H9 (cell line): ENCODE data around the gene STXBP6. TPM values are rescaled to one million over a fixed set of nuclear protein-coding genes. Genes with fewer than 3 reads are reported as not detected.

ENCODE experiments used
- DNase-seq: peaks from one replicate; pipeline ENCODE4 v3.0.0-alpha.2; 2017
- H2AFZ ChIP-seq: one replicate; pipeline ENCODE4 v1.6.1; 2013; ENCODE audit warnings: mild to moderate bottlenecking, low read length, control low read depth, moderate library complexity
- H2AK5ac ChIP-seq: 2 replicates; pipeline ENCODE4 v1.6.1; 2013; ENCODE audit warnings: low read length, control low read depth, mixed read lengths; ENCODE audit not compliant: insufficient read length
- H2BK120ac ChIP-seq: one replicate; pipeline ENCODE4 v1.6.1; 2013; ENCODE audit warnings: low read depth, mild to moderate bottlenecking, low read length, control low read depth, inconsistent platforms; ENCODE audit not compliant: poor library complexity, severe bottlenecking
- H2BK12ac ChIP-seq: 2 replicates; pipeline ENCODE4 v1.6.1; 2013; ENCODE audit warnings: low read length, control low read depth, mixed read lengths, low read depth; ENCODE audit not compliant: insufficient read length
- H2BK15ac ChIP-seq: 2 replicates; pipeline ENCODE4 v1.6.1; 2013; ENCODE audit warnings: low read depth, low read length, control low read depth
- H2BK20ac ChIP-seq: one replicate; pipeline ENCODE4 v1.6.1; 2013; ENCODE audit warnings: low read depth, mild to moderate bottlenecking, low read length, control low read depth, inconsistent platforms; ENCODE audit not compliant: poor library complexity, severe bottlenecking
- H2BK5ac ChIP-seq: 2 replicates; pipeline ENCODE4 v1.6.1; 2013; ENCODE audit warnings: low read length, control low read depth, mixed read lengths; ENCODE audit not compliant: insufficient read length
- H3K14ac ChIP-seq: 2 replicates; pipeline ENCODE4 v1.6.1; 2013; ENCODE audit warnings: low read length, control low read depth; ENCODE audit not compliant: insufficient read depth
- H3K18ac ChIP-seq: 2 replicates; pipeline ENCODE4 v1.6.1; 2013; ENCODE audit warnings: low read depth, mild to moderate bottlenecking, mixed read lengths, low read length, control low read depth; ENCODE audit not compliant: insufficient read length
- H3K23ac ChIP-seq: 2 replicates; pipeline ENCODE4 v1.6.1; 2013; ENCODE audit warnings: low read length, control low read depth, mixed read lengths, low read depth; ENCODE audit not compliant: insufficient read length
- H3K23me2 ChIP-seq: 2 replicates; pipeline ENCODE4 v1.6.1; 2013; ENCODE audit warnings: low read depth, mild to moderate bottlenecking, mixed read lengths, low read length, control low read depth; ENCODE audit not compliant: insufficient read length, poor library complexity, severe bottlenecking
- H3K27ac ChIP-seq: 2 replicates; pipeline ENCODE4 v1.5.1; 2013; ENCODE audit warnings: low read length, control low read depth, mixed read lengths, low read depth; ENCODE audit not compliant: insufficient read length
- H3K27me3 ChIP-seq: 2 replicates; pipeline ENCODE4 v1.6.1; 2013; ENCODE audit warnings: low read length, control low read depth, inconsistent platforms; ENCODE audit not compliant: insufficient read depth
- H3K4ac ChIP-seq: 2 replicates; pipeline ENCODE4 v1.6.1; 2013; ENCODE audit warnings: low read depth, mild to moderate bottlenecking, control low read depth, inconsistent platforms, low read length, moderate library complexity
- H3K4me1 ChIP-seq: 2 replicates; pipeline ENCODE4 v1.6.1; 2013; ENCODE audit warnings: low read length, control low read depth, inconsistent platforms; ENCODE audit not compliant: insufficient read depth
- H3K4me2 ChIP-seq: 2 replicates; pipeline ENCODE4 v1.6.1; 2013; ENCODE audit warnings: low read length, control low read depth, mixed read lengths; ENCODE audit not compliant: insufficient read length, insufficient read depth
- H3K56ac ChIP-seq: 2 replicates; pipeline ENCODE4 v1.6.1; 2013; ENCODE audit warnings: low read depth, mild to moderate bottlenecking, mixed read lengths, low read length, control low read depth; ENCODE audit not compliant: insufficient read length
- H3K79me1 ChIP-seq: 2 replicates; pipeline ENCODE4 v1.6.1; 2013; ENCODE audit warnings: low read depth, mild to moderate bottlenecking, moderate library complexity, low read length, control low read depth, inconsistent platforms; ENCODE audit not compliant: insufficient read depth, poor library complexity, severe bottlenecking
- H3K79me2 ChIP-seq: 2 replicates; pipeline ENCODE4 v1.6.1; 2013; ENCODE audit warnings: low read length, control low read depth, inconsistent platforms; ENCODE audit not compliant: insufficient read depth
- H3K9ac ChIP-seq: 2 replicates; pipeline ENCODE4 v1.6.1; 2013; ENCODE audit warnings: low read length, control low read depth, mixed read lengths; ENCODE audit not compliant: insufficient read length; ENCODE audit errors: extremely low read depth
- H3K9me3 ChIP-seq: one replicate; pipeline ENCODE4 v1.6.1; 2013; ENCODE audit warnings: low read depth, low read length, inconsistent platforms; ENCODE audit not compliant: control insufficient read depth
- H3T11ph ChIP-seq: one replicate; pipeline ENCODE4 v1.6.1; 2013; ENCODE audit warnings: mild to moderate bottlenecking, low read length, control low read depth, inconsistent platforms
- H4K20me1 ChIP-seq: one replicate; pipeline ENCODE4 v1.6.1; 2013; ENCODE audit not compliant: control insufficient read depth, insufficient read length, insufficient read depth
- H4K5ac ChIP-seq: 2 replicates; pipeline ENCODE4 v1.6.1; 2013; ENCODE audit warnings: low read depth, mild to moderate bottlenecking, mixed read lengths, low read length, control low read depth; ENCODE audit not compliant: insufficient read length
- H4K8ac ChIP-seq: replicated peaks from 2 replicates; pipeline ENCODE4 v1.6.1; 2013; ENCODE audit warnings: low read length, control low read depth, mixed read lengths, low read depth; ENCODE audit not compliant: insufficient read length
- H4K91ac ChIP-seq: 2 replicates; pipeline ENCODE4 v1.6.1; 2013; ENCODE audit warnings: low read depth, mild to moderate bottlenecking, moderate library complexity, mixed read lengths, low read length, control low read depth; ENCODE audit not compliant: insufficient read length
- H3K27ac Mint-ChIP-seq, 3 experiments: 2 replicates in 2 of 3; 3 replicates in 1 of 3; pipeline ENCODE4 v1.8.0; 2020 to 2021; ENCODE audit warnings: mixed read lengths in 3 of 3, mild to moderate bottlenecking in 1 of 3, moderate library complexity in 1 of 3
- H3K27me3 Mint-ChIP-seq: 2 replicates; pipeline ENCODE4 v1.8.0; 2021; ENCODE audit warnings: low read depth, mild to moderate bottlenecking, moderate library complexity, mixed read lengths
- H3K36me3 Mint-ChIP-seq, 3 experiments: 2 replicates in 2 of 3; 3 replicates in 1 of 3; pipeline ENCODE4 v1.8.0; 2020 to 2021; ENCODE audit warnings: low read depth in 3 of 3, mixed read lengths in 3 of 3; ENCODE audit not compliant: insufficient read depth in 1 of 3
- H3K4me1 Mint-ChIP-seq, 2 experiments: 2 replicates each; pipeline ENCODE4 v1.8.0; 2020; ENCODE audit warnings: mixed read lengths in 2 of 2
- H3K4me3 Mint-ChIP-seq, 2 experiments: 2 replicates in 1 of 2; 3 replicates in 1 of 2; pipeline ENCODE4 v1.8.0; 2020 to 2021; ENCODE audit warnings: mild to moderate bottlenecking in 2 of 2, mixed read lengths in 2 of 2, moderate library complexity in 1 of 2
- H3K9me3 Mint-ChIP-seq, 2 experiments: 2 replicates in 1 of 2; 3 replicates in 1 of 2; pipeline ENCODE4 v1.8.0; 2020; ENCODE audit warnings: mild to moderate bottlenecking in 2 of 2, mixed read lengths in 2 of 2, moderate library complexity in 1 of 2
- CTCF ChIP-seq: fragments of 200-600 bp; sonication (generic); conservative IDR thresholded peaks from 3 replicates; pipeline ENCODE4 v1.8.0; 2021; ENCODE audit warnings: antibody characterized with exemption, mild to moderate bottlenecking
- WGBS: extraction: QIAGEN DNeasy Blood & Tissue Kit; methylation state at CpG from one replicate; pipeline ENCODE4 v1.1.7; 2013; ENCODE audit warnings: missing lambda C conversion rate, low lambda C conversion rate, mixed read lengths; ENCODE audit not compliant: insufficient read length; ENCODE audit errors: extremely low coverage; 5-methylcytosine and 5-hydroxymethylcytosine counted together
- total RNA-seq: library from RNA; stranded (reverse); gene quantifications from 2 replicates; pipeline ENCODE4 v1.2.1, GENCODE V29; 2021

The STXBP6 gene
- total RNA-seq, 1 experiment from 2014 or later, result 3.6 TPM

GRCh38 chr14:25001601-25002000 lies 48.3 kb downstream of the STXBP6 start:
- H4K20me1 ChIP-seq, result no peaks in the 10 kb centered on the region
- H3K18ac ChIP-seq, result no peak overlapping the region
- H4K5ac ChIP-seq, result no peak overlapping the region
- H3K4me1 ChIP-seq, result peaks cover 3% of the 10 kb centered on the region; the same call in 1 of the 2 replicates
- no peak overlapping the region for H4K8ac ChIP-seq
- no peak overlapping the region for H3K27ac ChIP-seq
- no peaks in the 10 kb centered on the region; a peak in 1 of 4 replicates for H3K4me1 Mint-ChIP-seq
- no peaks in the 10 kb centered on the region for H3K36me3 Mint-ChIP-seq
- no peak overlapping the region for H2AFZ ChIP-seq
- H3K56ac ChIP-seq, result no peak overlapping the region
- H3K79me1 ChIP-seq, result no peaks in the 10 kb centered on the region
- H3K4me3 Mint-ChIP-seq, result no peak overlapping the region
- DNase-seq, result no peak
- H3K14ac ChIP-seq, result no peak overlapping the region
- no peak overlapping the region for H3T11ph ChIP-seq
- H3K23ac ChIP-seq, result no peak overlapping the region
- H2BK120ac ChIP-seq, result no peak overlapping the region
- H2BK15ac ChIP-seq, result no peak overlapping the region
- no peak overlapping the region for H3K9ac ChIP-seq
- no peaks in the 10 kb centered on the region for H3K27me3 Mint-ChIP-seq
- no peak for TF ChIP-seq CTCF
- H3K27me3 ChIP-seq, result no peaks in the 10 kb centered on the region
- no peaks in the 10 kb centered on the region for H3K9me3 ChIP-seq
- no peak overlapping the region for H3K27ac Mint-ChIP-seq
- H3K4me2 ChIP-seq, result no peak overlapping the region
- H3K4ac ChIP-seq, result no peak overlapping the region
- no peak overlapping the region for H2BK20ac ChIP-seq
- no CpG with 5 or more reads among the region's 2 CpGs for WGBS
- no peak overlapping the region for H2BK12ac ChIP-seq
- H3K79me2 ChIP-seq, result no peaks in the 10 kb centered on the region
- no peak overlapping the region for H2AK5ac ChIP-seq
- no peak overlapping the region for H4K91ac ChIP-seq
- H3K23me2 ChIP-seq, result no peaks in the 10 kb centered on the region
- peaks cover 0 to 2% of the 10 kb centered on the region in 2 experiments; a peak in 2 of 5 replicates for H3K9me3 Mint-ChIP-seq
- H2BK5ac ChIP-seq, result no peak overlapping the region
